H1 (cell line): ENCODE measurements around the gene GNAI2. TPM values are rescaled to one million over a fixed set of nuclear protein-coding genes. Genes with fewer than 3 reads are reported as not detected.
A peak's percentile ranks its signal among the peaks of the same experiment; 100 is the strongest.

Source experiments
- CTCF ChIA-PET: fragments of 300-600 bp; sonication (Branson Sonifier 250); formaldehyde crosslinking; loops from one replicate; lab custom pipeline; 2021; ENCODE audit not compliant: partially characterized antibody; lab: Charles Lee
- POLR2A ChIA-PET: fragments of 300-600 bp; sonication (Branson Sonifier 250); formaldehyde crosslinking; loops from one replicate; lab custom pipeline; 2021; ENCODE audit warnings: inconsistent platforms; ENCODE audit not compliant: partially characterized antibody; lab: Charles Lee
- DNase-seq, 2 experiments: peaks; one replicate each; pipeline versions ENCODE4 v3.0.0 to v3.0.0-alpha.2; 2010 to 2022; ENCODE audit warnings: low spot score in 2 of 2, low read depth in 1 of 2, mixed read lengths in 1 of 2
- FAIRE-seq: peaks from 2 replicates; lab custom pipeline; 2011; peaks lifted over from hg19 to GRCh38; lab: Jason Lieb, UNC
- H2AFZ ChIP-seq: 2 replicates; pipeline ENCODE4 v1.8.1; 2012; ENCODE audit warnings: low read length, inconsistent platforms
- H2AK5ac ChIP-seq: 2 replicates; pipeline ENCODE4 v1.6.1; 2013; ENCODE audit warnings: low read depth, low read length
- H2BK120ac ChIP-seq: replicated peaks from 2 replicates; pipeline ENCODE3; 2013; ENCODE audit warnings: low read depth, low read length, inconsistent platforms
- H2BK12ac ChIP-seq: 2 replicates; pipeline ENCODE4 v1.6.1; 2013; ENCODE audit warnings: low read depth, low read length
- H2BK15ac ChIP-seq: 2 replicates; pipeline ENCODE4 v1.6.1; 2013; ENCODE audit warnings: low read length
- H2BK20ac ChIP-seq: 2 replicates; pipeline ENCODE4 v1.6.1; 2013; ENCODE audit warnings: low read length
- H2BK5ac ChIP-seq: 2 replicates; pipeline ENCODE4 v1.6.1; 2013; ENCODE audit warnings: low read depth, low read length
- H3K14ac ChIP-seq: 2 replicates; pipeline ENCODE4 v1.6.1; 2013; ENCODE audit warnings: inconsistent platforms; ENCODE audit not compliant: insufficient read length
- H3K18ac ChIP-seq: 2 replicates; pipeline ENCODE4 v1.6.1; 2013; ENCODE audit warnings: low read length; ENCODE audit errors: extremely low read depth
- H3K23ac ChIP-seq: 2 replicates; pipeline ENCODE4 v1.6.1; 2013; ENCODE audit warnings: inconsistent platforms; ENCODE audit not compliant: insufficient read length
- H3K23me2 ChIP-seq: 2 replicates; pipeline ENCODE4 v1.6.1; 2013; ENCODE audit warnings: low read depth, low read length
- H3K27ac ChIP-seq: 2 replicates; pipeline ENCODE4 v1.6.1; 2011; ENCODE audit warnings: low read depth, low read length, inconsistent platforms
- H3K27me3 ChIP-seq, 4 experiments: replicated peaks in 1 of 4; 1 replicate in 1 of 4; 2 replicates in 3 of 4; pipeline versions ENCODE4 v1.6.1 to v1.8.1; 2011 to 2013; ENCODE audit warnings: low read length in 3 of 4, mild to moderate bottlenecking in 3 of 4, inconsistent platforms in 2 of 4, mixed read lengths in 2 of 4, moderate library complexity in 1 of 4; ENCODE audit not compliant: control insufficient read depth in 3 of 4, insufficient read depth in 3 of 4; ENCODE audit errors: extremely low read depth in 1 of 4
- H3K36me3 ChIP-seq, 4 experiments: 2 replicates each; pipeline versions ENCODE4 v1.6.1 to v1.8.1; 2011 to 2013; ENCODE audit warnings: mild to moderate bottlenecking in 4 of 4, low read length in 3 of 4, moderate library complexity in 2 of 4, control low read depth in 1 of 4, inconsistent platforms in 1 of 4; ENCODE audit not compliant: insufficient read depth in 4 of 4, control insufficient read depth in 2 of 4
- H3K4ac ChIP-seq: replicated peaks from 2 replicates; pipeline ENCODE3; 2013; ENCODE audit warnings: low read length, low read depth, mixed read lengths, inconsistent platforms; ENCODE audit not compliant: insufficient read length
- H3K4me1 ChIP-seq, 4 experiments: replicated peaks in 1 of 4; 1 replicate in 1 of 4; 2 replicates in 3 of 4; pipeline versions ENCODE4 v1.6.1 to v1.8.1; 2011 to 2013; ENCODE audit warnings: low read length in 3 of 4, inconsistent platforms in 2 of 4, mixed read lengths in 1 of 4; ENCODE audit not compliant: insufficient read depth in 4 of 4, control insufficient read depth in 3 of 4
- H3K4me2 ChIP-seq, 2 experiments: 2 replicates each; pipeline versions ENCODE4 v1.6.1 to v1.8.1; 2011 to 2013; ENCODE audit warnings: low read depth in 2 of 2, low read length in 2 of 2, control low read depth in 1 of 2, inconsistent platforms in 1 of 2, mild to moderate bottlenecking in 1 of 2; ENCODE audit not compliant: insufficient read depth in 1 of 2
- H3K4me3 ChIP-seq, 4 experiments: fragments of 200-600, 300-600 bp in 1 of 4; sonication (generic), shearing (Covaris generic), sonication (Bioruptor Twin) in 1 of 4; 2 replicates each; pipeline versions ENCODE4 v1.5.1 to v1.8.1; 2011 to 2016; ENCODE audit warnings: low read length in 4 of 4, low read depth in 3 of 4, control low read depth in 2 of 4, inconsistent platforms in 2 of 4, mild to moderate bottlenecking in 2 of 4, mixed read lengths in 1 of 4, moderate library complexity in 1 of 4; ENCODE audit not compliant: insufficient read depth in 2 of 4; ENCODE audit errors: extremely low read depth in 1 of 4
- H3K56ac ChIP-seq: replicated peaks from 2 replicates; pipeline ENCODE3; 2013; ENCODE audit warnings: low read depth, mild to moderate bottlenecking, mixed read lengths, low read length, inconsistent platforms; ENCODE audit not compliant: insufficient read length
- H3K79me1 ChIP-seq: 2 replicates; pipeline ENCODE4 v1.6.1; 2013; ENCODE audit warnings: low read depth, low read length, control low read depth
- H3K79me2 ChIP-seq, 2 experiments: 2 replicates each; pipeline versions ENCODE4 v1.6.1 to v1.8.1; 2012 to 2013; ENCODE audit warnings: low read length in 2 of 2, mild to moderate bottlenecking in 2 of 2, inconsistent platforms in 1 of 2; ENCODE audit not compliant: insufficient read depth in 2 of 2, control insufficient read depth in 1 of 2
- H3K9ac ChIP-seq, 4 experiments: replicated peaks in 1 of 4; 1 replicate in 1 of 4; 2 replicates in 3 of 4; pipeline versions ENCODE4 v1.6.1 to v1.8.1; 2011 to 2013; ENCODE audit warnings: low read depth in 3 of 4, low read length in 3 of 4, control low read depth in 2 of 4, mild to moderate bottlenecking in 2 of 4, moderate library complexity in 2 of 4, inconsistent platforms in 1 of 4; ENCODE audit errors: extremely low read depth in 1 of 4
- H3K9me3 ChIP-seq, 2 experiments: 2 replicates each; pipeline versions ENCODE4 v1.6.1 to v1.8.1; 2012 to 2013; ENCODE audit warnings: mild to moderate bottlenecking in 2 of 2, moderate library complexity in 2 of 2, control low read depth in 1 of 2, inconsistent platforms in 1 of 2, low read depth in 1 of 2, low read length in 1 of 2, mixed read lengths in 1 of 2; ENCODE audit not compliant: insufficient read depth in 2 of 2
- H4K20me1 ChIP-seq, 2 experiments: replicated peaks in 1 of 2; 2 replicates each; pipeline versions ENCODE3 to v1.8.1; 2011 to 2013; ENCODE audit warnings: inconsistent platforms in 2 of 2, low read length in 2 of 2, mild to moderate bottlenecking in 1 of 2; ENCODE audit not compliant: insufficient read depth in 2 of 2, control insufficient read depth in 1 of 2
- H4K5ac ChIP-seq: 2 replicates; pipeline ENCODE4 v1.6.1; 2013; ENCODE audit warnings: low read length, low read depth, mixed read lengths, inconsistent platforms; ENCODE audit not compliant: insufficient read length
- H4K8ac ChIP-seq: 2 replicates; pipeline ENCODE4 v1.8.0; 2013; ENCODE audit warnings: mild to moderate bottlenecking, moderate library complexity, low read length, inconsistent platforms; ENCODE audit not compliant: insufficient read depth; ENCODE audit errors: extremely low read depth
- H4K91ac ChIP-seq: replicated peaks from 2 replicates; pipeline ENCODE3; 2013; ENCODE audit warnings: low read length, mixed read lengths, inconsistent platforms; ENCODE audit not compliant: insufficient read length
- ASH2L ChIP-seq: fragments of 200-600, 300-600 bp; sonication (generic); IDR thresholded peaks from one replicate; pipeline ENCODE4 v1.7.1; 2017; ENCODE audit warnings: low read length
- GABPA ChIP-seq: IDR thresholded peaks from 2 replicates; pipeline ENCODE4 v1.6.1; 2011; ENCODE audit warnings: mild to moderate bottlenecking, low read length, moderate library complexity, borderline replicate concordance; ENCODE audit not compliant: insufficient read depth
- POLR2A ChIP-seq, 2 experiments: IDR thresholded peaks; 1 replicate in 1 of 2; 2 replicates in 1 of 2; pipeline ENCODE4 v1.6.1; 2011; ENCODE audit warnings: low read depth in 2 of 2, low read length in 2 of 2, mild to moderate bottlenecking in 2 of 2; ENCODE audit errors: control extremely low read depth in 1 of 2
- RXRA ChIP-seq: IDR thresholded peaks from 2 replicates; pipeline ENCODE4 v1.6.1; 2011; ENCODE audit warnings: low read depth, mild to moderate bottlenecking, low read length, moderate library complexity; ENCODE audit not compliant: insufficient read depth
- SRF ChIP-seq: IDR thresholded peaks from 2 replicates; pipeline ENCODE4 v1.6.1; 2011; ENCODE audit warnings: mild to moderate bottlenecking, low read depth, low read length, moderate library complexity
- WGBS, 2 experiments: shearing (Covaris generic) in 1 of 2; methylation state at CpG; one replicate each; pipeline versions ENCODE4 v1.1.6 to v1.1.7; 2013 to 2015; ENCODE audit warnings: low lambda C conversion rate in 2 of 2, mixed read lengths in 2 of 2, inconsistent platforms in 1 of 2, low coverage in 1 of 2, missing lambda C conversion rate in 1 of 2; ENCODE audit not compliant: insufficient replicate concordance in 2 of 2, insufficient coverage in 1 of 2, insufficient read length in 1 of 2; ENCODE audit errors: extremely low coverage in 1 of 2, missing lambda C conversion rate in 1 of 2; 5-methylcytosine and 5-hydroxymethylcytosine counted together
- polyA plus RNA-seq, 7 experiments: library from polyadenylated mRNA; depleted of rRNA in 3 of 7; stranded (reverse) in 5 of 7; unstranded in 2 of 7; fragments of >200 nt in 5 of 7; fragments of 200-250 nt in 2 of 7; gene quantifications; 1 replicate in 5 of 7; 2 replicates in 1 of 7; 4 replicates in 1 of 7; pipeline versions ENCODE4 v1.2.1 to v1.2.3, GENCODE V29; 2011 to 2013; ENCODE audit warnings: missing spikeins in 2 of 7, mixed read lengths in 2 of 7
- total RNA-seq: library from RNA; stranded (reverse); fragmentation: NEBNext Ultra II Directional; extraction: Animal tissue kit (Norgen Biotek cat#: 25700); gene quantifications from 2 replicates; pipeline ENCODE4 v1.2.1, GENCODE V29; 2021
- TF ChIP-seq, protein P1 (sequence below): IDR thresholded peaks from 2 replicates; pipeline ENCODE4 v1.6.1; 2011; ENCODE audit warnings: low read length, improper control_type of control experiment

Gene GNAI2
- total and polyA plus RNA-seq, 2 of the 8 experiments (the other 6 are each of a cell fraction or from before 2014, with no cell fraction given): 168 to 539 TPM

DNA sequence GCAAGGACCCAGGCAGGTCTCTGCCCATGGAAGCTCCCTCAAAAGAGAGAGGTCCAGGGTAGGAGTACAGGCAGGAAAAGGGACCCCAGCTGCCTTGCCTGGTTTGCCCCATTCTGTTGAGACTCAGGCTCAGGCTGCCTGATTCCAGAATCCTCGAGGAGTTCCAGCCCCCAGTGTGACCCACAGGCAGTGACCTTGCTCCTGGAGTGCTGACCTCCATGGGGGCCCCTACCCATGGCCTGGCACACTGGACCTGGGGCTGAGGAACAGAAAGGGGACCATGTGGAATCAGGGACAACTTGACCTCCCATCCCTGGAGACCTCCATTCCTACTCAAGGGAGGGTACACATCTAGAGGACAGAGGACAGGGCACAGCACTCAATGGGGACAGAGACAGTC is 29.6 kb downstream of the GNAI2 start:
- H2BK120ac ChIP-seq: no peak overlapping the region
- H3K4me1 ChIP-seq: peaks cover 0 to 55% (median 42%) of the 10 kb centered on the region in 4 experiments; a peak in 6 of 7 replicates

More for the DNA sequence above, 29.6 kb downstream of the GNAI2 start:
- Histone ChIP-seq H3K4me3 (no peak overlapping the region), H3K18ac (peak overlapping the region; percentile 86; the same call in 1 of the 2 replicates), H3K4ac (peak overlapping the region; percentile 49), H3K27me3 (no peaks in the 10 kb centered on the region; a peak in 2 of 7 replicates), H4K5ac (peak overlapping the region; percentile 74), H4K91ac (peak overlapping the region; percentile 38), H4K8ac (peak overlapping the region; percentile 82), H3K36me3 (no peaks in the 10 kb centered on the region), H3K23me2 (peaks cover 4% of the 10 kb centered on the region; the same call in 1 of the 2 replicates), H3K79me2 (no peaks in the 10 kb centered on the region), H2AFZ (no peak overlapping the region), H3K56ac (no peak overlapping the region)
- no peak for FAIRE-seq
- TF ChIP-seq POLR2A (IDR thresholded peaks at IDR 0.05; ENCODE audit: control extremely low read depth in 1 of 2, low read depth in 2 of 2, low read length in 2 of 2): no peak
- no peak for TF ChIP-seq ASH2L
- no peak for TF ChIP-seq GABPA
- no peak for TF ChIP-seq RXRA
- no peak for TF ChIP-seq SRF
- TF ChIP-seq, protein P1, sequence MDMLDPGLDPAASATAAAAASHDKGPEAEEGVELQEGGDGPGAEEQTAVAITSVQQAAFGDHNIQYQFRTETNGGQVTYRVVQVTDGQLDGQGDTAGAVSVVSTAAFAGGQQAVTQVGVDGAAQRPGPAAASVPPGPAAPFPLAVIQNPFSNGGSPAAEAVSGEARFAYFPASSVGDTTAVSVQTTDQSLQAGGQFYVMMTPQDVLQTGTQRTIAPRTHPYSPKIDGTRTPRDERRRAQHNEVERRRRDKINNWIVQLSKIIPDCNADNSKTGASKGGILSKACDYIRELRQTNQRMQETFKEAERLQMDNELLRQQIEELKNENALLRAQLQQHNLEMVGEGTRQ: no peak
- TF ChIP-seq, all 59 proteins: peak for 0
- Histone ChIP-seq H2BK12ac (peak overlapping the region; percentile 91), H3K9ac (no peak overlapping the region), H3K9me3 (no peaks in the 10 kb centered on the region), H2BK20ac (peak overlapping the region; percentile 95; the same call in 1 of the 2 replicates), H3K27ac (peak overlapping the region; percentile 71), H4K20me1 (peaks cover 0 to 1% of the 10 kb centered on the region in 2 experiments), H3K4me2 (peak overlapping the region; percentile 46 to 58; a peak in 2 of 4 replicates), H3K23ac (no peak overlapping the region), H3K79me1 (no peaks in the 10 kb centered on the region), H2BK15ac (peak overlapping the region; percentile 95; the same call in 1 of the 2 replicates), H2AK5ac (peak overlapping the region; percentile 29; the same call in 1 of the 2 replicates), H2BK5ac (peak overlapping the region; percentile 86), H3K14ac (no peak overlapping the region)
- DNase-seq: no peak
- ChIA-PET POLR2A (interaction anchor here (0.6 to 3.5 kb wide), 10 partner anchors 10 to 72 kb away, joined by 3 to 19 read pairs (median 4); partner anchors contain the start of genes GNAI2, HYAL3, LSMEM2 and NAA80), CTCF (interaction anchor here (0.9 to 53.5 kb wide), 9 partner anchors 8 to 96 kb away, joined by 3 to 2149 read pairs (median 25); partner anchors contain the start of genes GNAI2, GNAT1, HYAL2 and LSMEM2)
- 93% methylated on average over 1 of the region's 1 CpG; no CpG with 5 or more reads in 1 of the 2 experiments for WGBS, 2 experiments
